HG02798 (cell line): ENCODE results near the gene DBH.

Source experiments
- ATAC-seq: cut with Tn5 transposase; IDR thresholded peaks from one replicate; pipeline ENCODE4 v1.9.1; 2021; ENCODE audit warnings: mild to moderate bottlenecking; ENCODE audit not compliant: unreplicated experiment, poor library complexity

Gene DBH

DNA sequence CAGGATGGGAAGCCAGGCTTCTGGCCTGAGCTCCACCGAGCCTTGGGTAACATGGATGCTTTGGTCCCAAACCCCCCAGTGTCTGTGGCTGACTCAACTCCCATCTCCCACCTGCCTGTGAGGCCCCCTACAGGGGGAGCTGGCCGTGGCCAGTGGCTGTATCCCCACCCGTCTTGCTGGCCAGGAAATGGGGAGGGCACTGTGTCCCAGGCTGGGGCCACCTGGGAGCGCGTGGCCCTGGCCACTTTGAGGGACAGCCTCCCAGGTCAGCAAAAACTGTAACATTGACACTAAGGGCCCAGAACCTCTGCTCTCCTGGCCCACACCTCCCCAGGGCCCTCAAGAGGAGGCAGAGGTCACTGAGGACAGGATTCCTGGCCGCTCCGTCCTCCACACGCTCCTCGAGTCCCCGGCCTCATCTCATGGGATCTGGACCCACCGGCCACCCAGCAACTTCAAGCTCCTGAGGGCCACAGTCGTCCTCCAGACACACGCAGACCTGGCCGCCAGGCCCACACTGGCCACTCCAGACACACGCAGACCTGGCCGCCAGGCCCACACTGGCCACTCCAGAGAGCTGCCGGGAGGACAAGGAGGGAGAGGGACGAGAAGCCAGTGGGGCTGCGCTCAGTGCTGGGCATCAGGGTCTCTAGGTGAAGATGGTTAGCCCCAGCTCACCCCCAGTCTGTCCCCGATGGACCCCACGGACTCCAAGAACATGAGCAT, 44.2 kb downstream of the DBH start:
- no peak for ATAC-seq

DNA sequence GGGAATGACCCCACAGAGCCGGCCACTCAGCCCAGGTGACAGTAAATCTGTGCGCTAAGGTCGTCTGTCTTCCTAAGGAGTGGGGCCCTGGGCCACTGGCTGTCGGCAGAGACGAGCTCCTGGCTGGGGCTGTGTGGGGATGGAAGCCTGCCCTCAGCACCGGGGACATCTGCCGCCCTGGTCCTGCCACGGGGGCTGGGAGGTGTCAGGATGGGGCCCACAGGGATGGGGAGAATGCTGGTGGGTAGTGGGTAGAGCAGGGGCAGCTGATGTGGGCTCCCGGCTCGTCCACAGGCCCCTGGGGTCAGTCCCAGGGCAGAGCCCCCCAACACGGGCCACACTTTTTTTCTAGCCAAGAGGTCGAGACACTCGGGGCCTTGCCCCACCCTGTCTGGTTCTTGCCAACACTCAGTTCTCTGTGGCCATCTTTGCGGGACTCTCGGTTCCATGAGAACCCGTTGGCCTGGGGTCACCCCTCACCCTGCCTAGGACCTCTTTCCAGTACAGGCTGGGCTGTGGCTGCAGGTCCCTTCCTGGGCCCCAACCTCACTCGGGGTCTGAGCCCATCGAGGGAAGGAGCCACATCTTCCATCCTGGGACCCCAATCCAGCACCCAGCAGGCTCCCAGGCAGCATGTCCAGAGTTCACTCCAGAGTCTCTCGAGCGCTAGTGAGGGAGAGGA, 45.0 kb downstream of the DBH start:
- ATAC-seq = no peak

GRCh38 chr9:133681658-133682306, 45.6 kb downstream of the DBH start:
- ATAC-seq = no peak

DNA sequence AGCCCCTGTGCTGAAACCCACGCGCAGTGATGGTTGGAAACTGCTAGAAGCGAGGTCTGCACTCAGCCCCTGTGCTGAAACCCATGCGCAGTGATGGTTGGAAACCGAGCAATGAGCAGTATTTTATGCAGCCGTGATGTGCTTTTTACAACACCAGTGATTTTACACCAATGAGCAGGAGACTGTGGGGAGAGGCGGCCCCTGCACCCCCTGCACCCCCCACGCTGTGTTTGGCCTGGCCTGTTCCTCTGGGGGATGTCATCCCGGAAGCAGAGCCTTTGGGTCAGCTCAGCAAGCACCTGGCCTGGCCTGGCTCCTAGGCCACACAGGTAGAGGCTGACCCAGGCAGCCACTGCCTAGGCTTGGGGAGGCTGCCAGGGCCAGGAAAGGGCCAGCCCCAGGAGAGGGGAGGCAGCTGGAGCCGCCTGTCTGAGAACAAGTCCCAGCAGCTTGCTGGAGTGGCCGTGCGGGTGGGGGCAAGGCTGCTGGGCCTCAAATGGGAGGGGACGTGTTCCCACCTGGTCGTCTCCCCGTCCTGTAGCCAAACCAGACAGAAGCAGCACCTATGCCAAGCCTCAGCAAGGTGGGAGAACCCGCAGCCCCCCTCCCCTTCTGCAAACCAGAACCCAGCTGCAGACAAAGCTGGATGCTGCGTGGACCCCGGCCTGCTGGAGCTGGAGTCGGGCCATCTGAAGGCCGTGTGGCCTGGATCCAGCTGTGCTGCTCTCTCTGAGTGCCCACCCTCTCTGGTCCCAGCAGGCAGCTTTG, 46.8 kb downstream of the DBH start:
- no peak for ATAC-seq

- ATAC-seq = no peak
Observed at GRCh38 chr9:133683586-133684120, 47.5 kb downstream of the DBH start.

- no peak for ATAC-seq
Observed at GRCh38 chr9:133684121-133684935, 48.2 kb downstream of the DBH start.

DNA sequence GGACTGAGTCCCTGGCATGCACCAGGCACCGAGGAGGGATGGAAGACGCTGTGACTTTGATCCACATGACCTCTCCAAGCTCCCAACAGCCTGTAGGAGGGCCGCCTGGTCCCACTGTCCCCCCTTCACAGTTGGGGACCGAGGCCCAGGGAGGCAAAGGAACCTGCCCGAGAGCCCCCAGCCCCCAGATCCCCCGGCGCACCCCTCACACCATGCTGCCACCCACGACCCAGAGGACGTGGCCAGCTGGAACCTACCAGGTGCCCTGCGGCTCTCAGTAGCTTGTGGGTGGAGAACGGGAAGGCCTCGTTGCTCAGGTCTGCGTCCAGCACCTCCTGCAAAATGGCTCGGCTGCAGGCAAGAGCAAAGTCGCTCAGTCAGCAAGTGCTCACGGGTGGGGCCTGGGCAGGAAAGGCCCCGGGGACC, 48.8 kb downstream of the DBH start:
- no peak for ATAC-seq

GRCh38 chr9:133685653-133686609, 49.8 kb downstream of the DBH start:
- ATAC-seq = no peak

DNA sequence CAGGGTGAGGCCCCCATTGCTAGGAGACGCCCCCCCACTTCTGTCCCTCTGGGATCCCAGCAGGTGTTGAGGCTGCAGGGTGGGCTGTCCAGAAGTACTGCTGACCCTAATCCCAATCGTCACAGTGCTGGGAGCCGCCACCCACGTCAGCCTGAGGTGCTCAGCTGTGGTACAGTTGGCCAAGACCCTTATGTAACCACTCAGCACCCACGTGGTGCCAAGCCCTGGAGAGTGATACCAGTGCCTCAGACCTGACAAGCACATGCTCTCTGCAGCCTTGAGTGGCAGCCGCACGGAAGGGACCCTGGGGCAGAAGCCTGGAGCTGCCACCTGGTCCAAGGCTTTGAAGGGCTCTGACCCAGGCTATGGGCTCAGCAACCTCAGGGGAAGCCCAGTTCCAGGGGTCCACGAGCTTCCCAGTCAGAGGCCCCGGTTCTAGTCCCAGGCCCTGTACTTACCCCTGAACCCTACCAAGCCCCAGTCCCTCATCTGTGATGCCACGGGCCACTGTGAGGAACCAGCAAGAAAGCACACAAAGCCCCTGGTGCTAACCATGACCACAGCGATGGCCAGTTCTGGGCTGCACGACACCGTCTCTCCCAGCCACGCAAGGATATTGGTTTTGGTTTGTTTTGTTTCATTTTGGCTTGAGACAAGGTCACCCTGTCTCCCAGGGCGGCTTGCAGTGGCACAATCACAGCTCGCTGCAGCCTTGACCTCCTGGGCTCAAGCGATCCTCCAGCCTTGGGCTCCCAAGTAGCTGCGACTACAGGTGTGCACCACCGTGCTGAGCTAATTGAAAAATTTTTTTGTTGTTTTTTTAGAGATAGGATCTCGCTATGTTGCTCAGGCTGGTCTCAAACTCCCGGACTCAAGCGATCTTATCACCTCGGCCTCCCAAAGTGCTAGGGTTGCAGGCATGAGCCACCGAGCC, 50.7 kb downstream of the DBH start:
- ATAC-seq = no peak

GRCh38 chr9:133687856-133688761, 51.9 kb downstream of the DBH start:
- no peak for ATAC-seq

DNA sequence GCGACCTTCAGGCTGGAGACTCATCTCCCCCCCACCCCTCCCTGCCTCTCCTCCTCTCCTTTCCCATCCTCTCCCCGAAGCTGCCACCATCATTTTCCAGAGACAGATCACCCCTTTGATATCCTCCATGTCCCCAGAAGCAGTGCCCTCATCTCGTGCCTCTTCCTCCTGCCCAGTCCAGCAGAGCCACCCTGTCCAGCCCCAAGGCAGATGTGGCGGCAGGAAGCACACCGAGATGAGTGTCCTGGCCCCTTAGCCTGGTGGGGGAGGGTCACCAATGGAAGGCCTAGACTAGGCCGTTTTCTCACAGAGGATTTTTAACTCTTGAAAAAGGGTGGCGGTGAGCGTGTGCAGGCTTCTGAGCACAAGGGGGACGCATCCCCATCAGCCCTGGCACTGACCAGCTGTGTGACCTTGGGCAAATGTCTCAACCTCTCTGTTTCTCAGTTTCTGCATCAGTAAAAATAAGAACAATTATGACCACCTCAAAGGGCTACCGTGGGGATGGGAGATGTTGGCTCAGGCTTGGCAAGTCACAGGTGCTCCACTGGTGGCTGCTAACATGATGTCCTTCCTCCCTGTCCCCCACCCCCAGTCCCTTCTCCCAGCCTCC, 53.1 kb downstream of the DBH start:
- ATAC-seq = no peak

- no peak for ATAC-seq
Observed at GRCh38 chr9:133690081-133690561, 54.0 kb downstream of the DBH start.

GRCh38 chr9:133691191-133691590, 55.0 kb downstream of the DBH start:
- no peak for ATAC-seq

- no peak for ATAC-seq
Observed at GRCh38 chr9:133691626-133692363, 55.6 kb downstream of the DBH start.

GRCh38 chr9:133692364-133692985, 56.3 kb downstream of the DBH start:
- ATAC-seq = no peak
